ENCODE results near the gene PEAK1.

GRCh38 chr15:77347197-77347596 is 72.7 kb downstream of the PEAK1 start:
- TF ChIP-seq, protein P1, sequence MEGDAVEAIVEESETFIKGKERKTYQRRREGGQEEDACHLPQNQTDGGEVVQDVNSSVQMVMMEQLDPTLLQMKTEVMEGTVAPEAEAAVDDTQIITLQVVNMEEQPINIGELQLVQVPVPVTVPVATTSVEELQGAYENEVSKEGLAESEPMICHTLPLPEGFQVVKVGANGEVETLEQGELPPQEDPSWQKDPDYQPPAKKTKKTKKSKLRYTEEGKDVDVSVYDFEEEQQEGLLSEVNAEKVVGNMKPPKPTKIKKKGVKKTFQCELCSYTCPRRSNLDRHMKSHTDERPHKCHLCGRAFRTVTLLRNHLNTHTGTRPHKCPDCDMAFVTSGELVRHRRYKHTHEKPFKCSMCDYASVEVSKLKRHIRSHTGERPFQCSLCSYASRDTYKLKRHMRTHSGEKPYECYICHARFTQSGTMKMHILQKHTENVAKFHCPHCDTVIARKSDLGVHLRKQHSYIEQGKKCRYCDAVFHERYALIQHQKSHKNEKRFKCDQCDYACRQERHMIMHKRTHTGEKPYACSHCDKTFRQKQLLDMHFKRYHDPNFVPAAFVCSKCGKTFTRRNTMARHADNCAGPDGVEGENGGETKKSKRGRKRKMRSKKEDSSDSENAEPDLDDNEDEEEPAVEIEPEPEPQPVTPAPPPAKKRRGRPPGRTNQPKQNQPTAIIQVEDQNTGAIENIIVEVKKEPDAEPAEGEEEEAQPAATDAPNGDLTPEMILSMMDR (IDR thresholded peaks at IDR 0.05; ENCODE audit: insufficient read depth, low read length): no peak
- TF ChIP-seq, protein P2, sequence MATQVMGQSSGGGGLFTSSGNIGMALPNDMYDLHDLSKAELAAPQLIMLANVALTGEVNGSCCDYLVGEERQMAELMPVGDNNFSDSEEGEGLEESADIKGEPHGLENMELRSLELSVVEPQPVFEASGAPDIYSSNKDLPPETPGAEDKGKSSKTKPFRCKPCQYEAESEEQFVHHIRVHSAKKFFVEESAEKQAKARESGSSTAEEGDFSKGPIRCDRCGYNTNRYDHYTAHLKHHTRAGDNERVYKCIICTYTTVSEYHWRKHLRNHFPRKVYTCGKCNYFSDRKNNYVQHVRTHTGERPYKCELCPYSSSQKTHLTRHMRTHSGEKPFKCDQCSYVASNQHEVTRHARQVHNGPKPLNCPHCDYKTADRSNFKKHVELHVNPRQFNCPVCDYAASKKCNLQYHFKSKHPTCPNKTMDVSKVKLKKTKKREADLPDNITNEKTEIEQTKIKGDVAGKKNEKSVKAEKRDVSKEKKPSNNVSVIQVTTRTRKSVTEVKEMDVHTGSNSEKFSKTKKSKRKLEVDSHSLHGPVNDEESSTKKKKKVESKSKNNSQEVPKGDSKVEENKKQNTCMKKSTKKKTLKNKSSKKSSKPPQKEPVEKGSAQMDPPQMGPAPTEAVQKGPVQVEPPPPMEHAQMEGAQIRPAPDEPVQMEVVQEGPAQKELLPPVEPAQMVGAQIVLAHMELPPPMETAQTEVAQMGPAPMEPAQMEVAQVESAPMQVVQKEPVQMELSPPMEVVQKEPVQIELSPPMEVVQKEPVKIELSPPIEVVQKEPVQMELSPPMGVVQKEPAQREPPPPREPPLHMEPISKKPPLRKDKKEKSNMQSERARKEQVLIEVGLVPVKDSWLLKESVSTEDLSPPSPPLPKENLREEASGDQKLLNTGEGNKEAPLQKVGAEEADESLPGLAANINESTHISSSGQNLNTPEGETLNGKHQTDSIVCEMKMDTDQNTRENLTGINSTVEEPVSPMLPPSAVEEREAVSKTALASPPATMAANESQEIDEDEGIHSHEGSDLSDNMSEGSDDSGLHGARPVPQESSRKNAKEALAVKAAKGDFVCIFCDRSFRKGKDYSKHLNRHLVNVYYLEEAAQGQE (IDR thresholded peaks at IDR 0.05; ENCODE audit: insufficient replicate concordance, low read depth): no peak
- TF ChIP-seq POLR2AphosphoS5 (IDR thresholded peaks at IDR 0.05; ENCODE audit: low read depth): no peak
